OCI-LY1 (cell line): ENCODE results near the gene PDK3.

Experiments used
- EZH2 ChIP-seq: fragments of 200-600 bp; sonication (generic), shearing (Covaris generic); IDR thresholded peaks from 2 replicates; pipeline ENCODE4 v1.8.0; 2017; ENCODE audit warnings: borderline replicate concordance, mixed run types, mild to moderate bottlenecking, antibody characterized with exemption, low read length, moderate library complexity, mixed read lengths
- TF ChIP-seq, protein P1 (sequence below): fragments of 200-600 bp; sonication (generic), shearing (Covaris generic); IDR thresholded peaks from 2 replicates; pipeline ENCODE4 v1.5.1; 2017; ENCODE audit warnings: mild to moderate bottlenecking, antibody characterized with exemption, low read length, moderate library complexity, mixed read lengths

DNA sequence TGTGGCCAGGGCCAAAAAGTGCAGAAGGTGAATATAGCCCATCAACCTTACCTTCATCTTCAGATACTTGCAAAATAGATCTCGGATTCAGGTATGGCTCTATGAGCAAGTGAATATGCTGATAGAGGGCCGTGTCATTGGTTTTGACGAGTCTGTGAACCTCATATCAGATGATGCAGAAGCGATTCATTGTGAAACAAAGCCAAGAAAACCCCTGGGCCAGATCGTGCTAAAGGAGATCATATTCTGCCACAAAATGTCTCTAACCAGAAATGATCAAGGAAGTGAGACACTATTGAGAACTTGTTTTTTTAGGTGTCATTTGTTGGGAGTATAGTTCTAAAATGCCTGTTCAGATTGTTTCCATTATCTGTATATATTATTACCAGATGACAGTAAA is 48.3 kb downstream of the PDK3 start:
- TF ChIP-seq, protein P1, sequence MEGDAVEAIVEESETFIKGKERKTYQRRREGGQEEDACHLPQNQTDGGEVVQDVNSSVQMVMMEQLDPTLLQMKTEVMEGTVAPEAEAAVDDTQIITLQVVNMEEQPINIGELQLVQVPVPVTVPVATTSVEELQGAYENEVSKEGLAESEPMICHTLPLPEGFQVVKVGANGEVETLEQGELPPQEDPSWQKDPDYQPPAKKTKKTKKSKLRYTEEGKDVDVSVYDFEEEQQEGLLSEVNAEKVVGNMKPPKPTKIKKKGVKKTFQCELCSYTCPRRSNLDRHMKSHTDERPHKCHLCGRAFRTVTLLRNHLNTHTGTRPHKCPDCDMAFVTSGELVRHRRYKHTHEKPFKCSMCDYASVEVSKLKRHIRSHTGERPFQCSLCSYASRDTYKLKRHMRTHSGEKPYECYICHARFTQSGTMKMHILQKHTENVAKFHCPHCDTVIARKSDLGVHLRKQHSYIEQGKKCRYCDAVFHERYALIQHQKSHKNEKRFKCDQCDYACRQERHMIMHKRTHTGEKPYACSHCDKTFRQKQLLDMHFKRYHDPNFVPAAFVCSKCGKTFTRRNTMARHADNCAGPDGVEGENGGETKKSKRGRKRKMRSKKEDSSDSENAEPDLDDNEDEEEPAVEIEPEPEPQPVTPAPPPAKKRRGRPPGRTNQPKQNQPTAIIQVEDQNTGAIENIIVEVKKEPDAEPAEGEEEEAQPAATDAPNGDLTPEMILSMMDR: no peak
- no peak for TF ChIP-seq EZH2
